GM19452 (cell line): ENCODE data around the gene RAVER1.
"Not testable (repeated sequence)": the region's sequence is repeated elsewhere in the genome, so short reads cannot be mapped to it uniquely, and the experiment has no call there.

ENCODE experiments used
- ATAC-seq: cut with Tn5 transposase; IDR thresholded peaks from one replicate; pipeline ENCODE4 v1.9.1; 2021; ENCODE audit not compliant: unreplicated experiment

RAVER1 gene

DNA sequence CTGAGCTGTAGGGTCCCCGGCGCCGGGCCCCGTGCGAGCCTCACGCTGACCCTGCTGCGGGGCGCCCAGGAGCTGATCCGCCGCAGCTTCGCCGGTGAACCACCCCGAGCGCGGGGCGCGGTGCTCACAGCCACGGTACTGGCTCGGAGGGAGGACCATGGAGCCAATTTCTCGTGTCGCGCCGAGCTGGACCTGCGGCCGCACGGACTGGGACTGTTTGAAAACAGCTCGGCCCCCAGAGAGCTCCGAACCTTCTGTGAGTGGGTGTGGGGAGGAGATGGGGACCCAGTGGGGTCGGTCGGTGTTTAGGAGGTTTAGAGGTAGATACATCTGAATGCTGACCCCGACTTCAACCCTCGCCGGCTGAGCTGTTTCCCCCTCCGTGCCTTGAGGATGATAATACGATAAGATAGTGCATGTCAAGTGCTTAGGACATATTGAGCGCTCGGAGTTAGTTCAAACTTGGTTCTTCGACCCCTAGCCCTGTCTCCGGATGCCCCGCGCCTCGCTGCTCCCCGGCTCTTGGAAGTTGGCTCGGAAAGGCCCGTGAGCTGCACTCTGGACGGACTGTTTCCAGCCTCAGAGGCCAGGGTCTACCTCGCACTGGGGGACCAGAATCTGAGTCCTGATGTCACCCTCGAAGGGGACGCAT lies 41.6 kb downstream of the RAVER1 start:
- ATAC-seq, result no peak

- no peak for ATAC-seq
Measured at GRCh38 chr19:10290876-10291553, 42.3 kb downstream of the RAVER1 start.

GRCh38 chr19:10290357-10290875 lies 42.9 kb downstream of the RAVER1 start:
- ATAC-seq, result no peak

DNA sequence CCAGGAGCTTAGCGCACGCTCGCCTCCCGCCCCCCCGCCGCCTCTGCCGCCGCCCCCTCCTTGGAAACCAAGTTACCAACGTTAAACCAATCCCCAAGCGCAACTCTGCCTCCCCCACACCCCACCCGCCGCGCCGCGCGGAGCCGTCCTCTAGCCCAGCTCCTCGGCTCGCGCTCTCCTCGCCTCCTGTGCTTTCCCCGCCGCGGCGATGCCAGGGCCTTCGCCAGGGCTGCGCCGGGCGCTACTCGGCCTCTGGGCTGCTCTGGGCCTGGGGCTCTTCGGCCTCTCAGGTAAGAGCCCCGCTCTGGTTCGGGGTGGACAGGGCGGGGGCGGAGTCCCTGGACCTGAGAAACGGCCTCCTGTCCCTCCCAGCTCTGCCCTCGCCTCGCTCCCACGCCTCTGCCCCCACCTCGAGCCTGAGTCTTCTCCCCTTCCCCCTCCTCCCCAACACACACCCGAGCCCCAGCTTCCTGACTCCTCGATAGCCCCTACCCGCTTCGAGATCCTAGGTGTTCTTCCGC lies 43.4 kb downstream of the RAVER1 start, which contains the start of gene ICAM5:
ICAM5 (plus strand) TSS at position 117 of the 521 bp plus-strand sequence; CDS start at position 209, 92 bp downstream.
- no peak for ATAC-seq

DNA sequence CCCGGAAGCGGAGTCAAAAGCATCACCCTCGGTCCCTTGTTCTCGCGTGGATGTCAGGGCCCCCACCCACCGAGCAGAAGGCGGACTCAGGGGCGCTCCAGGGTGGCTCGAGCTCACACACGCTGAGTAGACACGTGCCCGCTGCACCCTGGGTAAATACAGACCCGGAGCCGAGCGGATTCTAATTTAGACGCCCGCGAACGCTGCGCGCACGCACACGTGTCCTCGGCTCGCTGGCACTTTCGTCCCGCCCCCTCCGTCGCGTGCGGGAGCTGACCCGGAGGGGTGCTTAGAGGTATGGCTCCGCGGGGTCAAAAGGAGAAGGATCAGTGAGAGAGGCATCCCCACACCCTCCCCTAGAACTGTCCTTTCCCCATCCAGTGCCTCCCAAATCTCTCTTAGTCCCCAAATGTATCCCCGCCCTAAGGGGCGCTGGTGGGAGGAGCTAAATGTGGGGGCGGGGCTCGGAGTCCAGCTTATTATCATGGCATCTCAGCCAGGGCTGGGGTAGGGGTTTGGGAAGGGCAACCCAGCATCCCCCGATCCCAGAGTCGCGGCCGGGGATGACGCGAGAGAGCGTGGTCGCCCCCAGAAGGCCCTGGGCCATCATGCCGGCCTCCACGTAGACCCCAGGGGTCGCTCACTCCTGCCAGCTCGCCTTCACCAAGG lies 44.0 kb downstream of the RAVER1 start:
- ATAC-seq, result no peak

- ATAC-seq, result no peak
Measured at GRCh38 chr19:10288662-10289166, 44.6 kb downstream of the RAVER1 start.

GRCh38 chr19:10286803-10287737 lies 46.3 kb downstream of the RAVER1 start, which contains the start of gene ICAM4:
ICAM4 (plus strand) TSS chr19:10286955; CDS start chr19:10287013, 58 bp downstream.
- ATAC-seq, result no peak

DNA sequence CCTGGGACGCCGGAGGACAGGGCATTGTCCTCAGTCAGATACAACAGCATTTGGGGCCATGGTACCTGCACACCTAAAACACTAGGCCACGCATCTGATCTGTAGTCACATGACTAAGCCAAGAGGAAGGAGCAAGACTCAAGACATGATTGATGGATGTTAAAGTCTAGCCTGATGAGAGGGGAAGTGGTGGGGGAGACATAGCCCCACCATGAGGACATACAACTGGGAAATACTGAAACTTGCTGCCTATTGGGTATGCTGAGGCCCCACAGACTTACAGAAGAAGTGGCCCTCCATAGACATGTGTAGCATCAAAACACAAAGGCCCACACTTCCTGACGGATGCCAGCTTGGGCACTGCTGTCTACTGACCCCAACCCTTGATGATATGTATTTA lies 47.9 kb downstream of the RAVER1 start:
- no peak for ATAC-seq

DNA sequence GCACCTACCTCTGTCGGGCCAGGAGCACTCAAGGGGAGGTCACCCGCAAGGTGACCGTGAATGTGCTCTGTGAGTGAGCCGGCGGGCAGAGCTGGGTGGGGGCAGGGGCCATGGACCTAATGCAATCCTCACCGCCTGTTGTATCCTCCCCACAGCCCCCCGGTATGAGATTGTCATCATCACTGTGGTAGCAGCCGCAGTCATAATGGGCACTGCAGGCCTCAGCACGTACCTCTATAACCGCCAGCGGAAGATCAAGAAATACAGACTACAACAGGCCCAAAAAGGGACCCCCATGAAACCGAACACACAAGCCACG lies 48.4 kb downstream of the RAVER1 start:
- ATAC-seq, result no peak

GRCh38 chr19:10284065-10284959 lies 49.0 kb downstream of the RAVER1 start:
- ATAC-seq, result no peak

GRCh38 chr19:10283301-10284064 lies 49.8 kb downstream of the RAVER1 start:
- no peak for ATAC-seq

DNA sequence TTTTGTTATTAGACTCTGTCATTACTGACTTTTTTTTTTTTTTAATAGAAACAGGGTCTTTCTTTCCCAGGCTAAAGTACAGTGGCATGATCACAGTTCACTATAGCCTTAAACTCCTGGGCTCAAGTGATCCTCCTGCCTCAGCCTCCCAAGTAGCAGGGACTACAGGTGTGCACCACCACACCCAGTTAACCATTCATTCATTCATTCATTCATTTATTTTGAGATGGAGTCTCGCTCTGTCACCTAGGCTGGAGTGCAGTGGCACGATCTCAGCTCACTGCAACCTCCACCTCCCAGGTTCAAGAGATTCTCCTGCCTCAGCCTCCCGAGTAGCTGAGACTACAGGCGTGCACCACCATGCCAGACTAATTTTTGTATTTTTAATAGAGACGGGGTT lies 51.3 kb downstream of the RAVER1 start:
- not testable (repeated sequence) for ATAC-seq

GRCh38 chr19:10279737-10280442 lies 53.4 kb downstream of the RAVER1 start:
- no peak for ATAC-seq

DNA sequence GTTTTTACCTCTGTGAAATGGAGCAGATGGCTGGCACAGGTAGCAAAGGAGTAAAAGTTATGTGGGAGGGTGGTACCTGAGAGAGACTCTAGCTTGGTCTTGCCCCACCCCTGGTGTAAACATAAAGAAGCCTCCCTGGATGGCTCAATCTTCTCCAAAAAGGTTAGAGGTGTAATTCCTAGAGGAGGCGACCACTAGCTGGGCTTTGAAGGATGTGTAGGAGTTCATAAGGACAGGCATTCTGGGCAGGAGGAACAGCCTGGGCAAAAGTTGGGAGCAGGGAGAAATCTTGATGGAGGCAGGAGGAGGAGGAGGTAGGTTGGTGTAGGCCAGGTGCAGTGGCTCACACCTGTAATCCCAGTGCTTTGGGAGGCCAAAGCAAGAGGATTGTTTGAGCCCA lies 54.4 kb downstream of the RAVER1 start:
- ATAC-seq, result no peak

DNA sequence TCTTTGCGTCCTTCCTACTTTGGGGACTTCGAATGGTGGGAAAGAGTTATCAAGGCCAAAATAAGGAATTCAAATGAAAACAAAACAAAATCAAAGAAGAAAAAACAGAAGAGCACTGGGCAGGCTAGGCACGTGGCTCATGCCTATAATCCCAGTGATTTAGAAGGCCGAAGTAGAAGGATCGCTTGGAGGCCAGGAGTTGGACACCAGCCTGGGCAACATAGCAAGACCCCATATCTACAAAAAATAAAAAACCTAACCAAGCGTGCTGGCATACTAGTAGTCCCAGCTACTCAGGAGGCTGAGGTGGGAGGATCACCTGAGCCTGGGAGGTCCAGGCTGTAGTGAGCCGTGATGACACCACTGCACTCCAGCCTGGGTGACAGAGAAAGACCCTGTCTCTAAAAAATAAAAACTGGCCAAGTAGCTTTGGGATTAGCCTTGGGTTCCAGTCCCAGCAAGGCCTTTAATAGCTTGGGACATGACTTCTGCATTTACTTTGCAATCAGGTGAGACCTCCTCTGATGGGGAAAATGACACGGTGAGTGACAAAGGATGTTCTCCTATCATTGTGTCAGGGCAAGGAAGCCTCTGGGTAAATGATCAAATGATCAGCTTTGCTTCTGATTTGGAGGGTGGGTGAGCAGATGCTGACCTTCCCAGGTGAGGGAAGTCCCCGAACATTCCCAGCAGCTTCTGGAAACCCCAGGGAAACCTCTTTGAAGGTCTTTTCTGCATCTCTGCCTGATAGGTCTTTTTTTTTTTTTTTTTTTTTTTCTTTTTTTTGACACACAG lies 55.3 kb downstream of the RAVER1 start:
- no peak for ATAC-seq

- no peak for ATAC-seq
Measured at GRCh38 chr19:10274589-10274988, 58.7 kb downstream of the RAVER1 start.

- no peak for ATAC-seq
Measured at GRCh38 chr19:10271543-10272086, 61.7 kb downstream of the RAVER1 start.
